CD4-positive, alpha-beta T cell (primary cell): Measurements from ENCODE around the gene ZC3H13. TPM values are rescaled to one million over a fixed set of nuclear protein-coding genes. Genes with fewer than 3 reads are reported as not detected.

ENCODE experiments used
- ATAC-seq: fragments of 200-7000 bp; cut with Tn5 transposase; one replicate; pipeline ENCODE4 v1.10.0; 2022; ENCODE audit warnings: mild to moderate bottlenecking; ENCODE audit not compliant: poor library complexity
- CTCF ChIA-PET: fragments of 350-600 bp; sonication (Branson Sonifier 250); formaldehyde crosslinking; loops from one replicate; lab custom pipeline; 2021; ENCODE audit warnings: antibody characterized with exemption, inconsistent platforms; lab: Charles Lee
- POLR2A ChIA-PET: fragments of 350-600 bp; sonication (Branson Sonifier 250); formaldehyde crosslinking; loops from one replicate; lab custom pipeline; 2021; ENCODE audit warnings: antibody characterized with exemption, inconsistent platforms; lab: Charles Lee
- DNase-seq, 14 experiments: peaks; one replicate each; pipeline ENCODE4 v3.0.0-alpha.2; 2013 to 2020; ENCODE audit warnings: mixed read lengths in 2 of 14
- H3K27ac ChIP-seq, 2 donors: one replicate each; pipeline versions ENCODE4 v1.5.1 to v1.7.0; 2013; ENCODE audit warnings: low read length in 2 of 2, low read depth in 1 of 2, mild to moderate bottlenecking in 1 of 2
- H3K27me3 ChIP-seq, 2 experiments: 1 replicate in 1 of 2; 2 replicates in 1 of 2; pipeline versions ENCODE4 v1.6.1 to v1.7.0; 2013; ENCODE audit warnings: low read length in 2 of 2, control low read depth in 1 of 2, mild to moderate bottlenecking in 1 of 2, moderate library complexity in 1 of 2; ENCODE audit not compliant: insufficient read depth in 2 of 2, control insufficient read depth in 1 of 2
- H3K36me3 ChIP-seq: one replicate; pipeline ENCODE4 v1.6.1; 2013; ENCODE audit warnings: low read length, control low read depth; ENCODE audit not compliant: insufficient read depth
- H3K4me1 ChIP-seq: one replicate; pipeline ENCODE4 v1.6.1; 2013; ENCODE audit warnings: low read length, control low read depth; ENCODE audit not compliant: insufficient read depth
- H3K4me3 ChIP-seq: one replicate; pipeline ENCODE4 v1.5.1; 2013; ENCODE audit warnings: mild to moderate bottlenecking, low read length, moderate library complexity
- H3K9me3 ChIP-seq, 2 experiments: 1 replicate in 1 of 2; 2 replicates in 1 of 2; pipeline versions ENCODE4 v1.6.1 to v1.7.0; 2013; ENCODE audit warnings: low read length in 2 of 2, mild to moderate bottlenecking in 2 of 2, control low read depth in 1 of 2, moderate library complexity in 1 of 2; ENCODE audit not compliant: control insufficient read depth in 1 of 2, insufficient read depth in 1 of 2
- H3K27ac Mint-ChIP-seq: one replicate; pipeline ENCODE4 v1.8.0; 2020; ENCODE audit warnings: mixed read lengths
- H3K27me3 Mint-ChIP-seq: one replicate; pipeline ENCODE4 v1.8.0; 2021; ENCODE audit warnings: mixed read lengths
- H3K36me3 Mint-ChIP-seq: one replicate; pipeline ENCODE4 v1.8.0; 2021; ENCODE audit warnings: low read depth, mixed read lengths
- H3K4me1 Mint-ChIP-seq: one replicate; pipeline ENCODE4 v1.8.0; 2021; ENCODE audit warnings: low read depth, mixed read lengths
- H3K4me3 Mint-ChIP-seq: one replicate; pipeline ENCODE4 v1.8.0; 2020; ENCODE audit warnings: mild to moderate bottlenecking, mixed read lengths
- H3K9me3 Mint-ChIP-seq: one replicate; pipeline ENCODE4 v1.8.0; 2020; ENCODE audit warnings: mixed read lengths
- CTCF ChIP-seq: fragments of 200-600 bp; IDR thresholded peaks from one replicate; pipeline ENCODE4 v1.8.0; 2022; ENCODE audit warnings: antibody characterized with exemption, mild to moderate bottlenecking
- intact Hi-C, 2 experiments: fragments of 100-400 bp; cut with DNase I in 1 of 2; cut with micrococcal nuclease in 1 of 2; formaldehyde crosslinking; loops; one replicate each; pipeline versions ENCODE4 v1.15.1 to v1.9.0; 2023 to 2025; cut with DNase I, micrococcal nuclease
- total RNA-seq, 174 experiments: library from RNA in 2 of 174; stranded (reverse) in 2 of 174; gene quantifications; one replicate each; pipeline ENCODE4 v1.2.3 and lab custom pipeline; 2021 to 2026

Gene ZC3H13
- total RNA-seq, 2 experiments from 2014 or later = 36.5 to 43.8 TPM

- Mint-ChIP-seq H3K4me3 (no peak overlapping the region), H3K27me3 (peaks cover 10% of the 10 kb centered on the region), H3K4me1 (no peaks in the 10 kb centered on the region), H3K9me3 (no peaks in the 10 kb centered on the region), H3K27ac (no peak overlapping the region), H3K36me3 (no peaks in the 10 kb centered on the region)
- H3K27me3 ChIP-seq = no peaks in the 10 kb centered on the region
- H3K4me3 ChIP-seq = no peak overlapping the region
- H3K9me3 ChIP-seq = no peaks in the 10 kb centered on the region
- no peak for ATAC-seq
- no peak overlapping the region for H3K27ac ChIP-seq
- ChIA-PET POLR2A (no interaction called here), CTCF (interaction anchor here (1.0 kb wide), 1 partner anchor 13 kb away, joined by 3 read pairs; no protein-coding TSS in a partner anchor)
- intact Hi-C loops = no loop called here
- TF ChIP-seq CTCF = no peak
- H3K4me1 ChIP-seq = no peaks in the 10 kb centered on the region
- DNase-seq = no peak
- H3K36me3 ChIP-seq = no peaks in the 10 kb centered on the region
Measured at GRCh38 chr13:46087481-46087880, 34.9 kb upstream of the ZC3H13 start.

- no peaks in the 10 kb centered on the region for H3K36me3 Mint-ChIP-seq
- ATAC-seq = no peak
- peaks cover 10% of the 10 kb centered on the region for H3K27me3 Mint-ChIP-seq
- no peaks in the 10 kb centered on the region for H3K27me3 ChIP-seq
- TF ChIP-seq CTCF = no peak
- CTCF ChIA-PET = no interaction called here
- no peaks in the 10 kb centered on the region for H3K9me3 Mint-ChIP-seq
- no peak overlapping the region for H3K27ac ChIP-seq
- no peaks in the 10 kb centered on the region for H3K4me1 Mint-ChIP-seq
- H3K36me3 ChIP-seq = no peaks in the 10 kb centered on the region
- no peaks in the 10 kb centered on the region for H3K9me3 ChIP-seq
- no peaks in the 10 kb centered on the region for H3K4me1 ChIP-seq
- DNase-seq = no peak
- H3K4me3 ChIP-seq = no peak overlapping the region
- intact Hi-C loops = no loop called here
- no peak overlapping the region for H3K4me3 Mint-ChIP-seq
- no peak overlapping the region for H3K27ac Mint-ChIP-seq
- POLR2A ChIA-PET = no interaction called here
Measured at GRCh38 chr13:46086985-46087384, 34.4 kb upstream of the ZC3H13 start.

GRCh38 chr13:46086421-46086922 lies 33.9 kb upstream of the ZC3H13 start:
- ATAC-seq (no peak), DNase-seq (no peak)
- H3K27ac Mint-ChIP-seq = no peak overlapping the region
- CTCF ChIA-PET = no interaction called here
- no peaks in the 10 kb centered on the region for H3K9me3 ChIP-seq
- TF ChIP-seq CTCF = no peak
- H3K36me3 Mint-ChIP-seq = no peaks in the 10 kb centered on the region
- no peak overlapping the region for H3K4me3 ChIP-seq
- H3K4me1 Mint-ChIP-seq = no peaks in the 10 kb centered on the region
- POLR2A ChIA-PET = no interaction called here
- no peaks in the 10 kb centered on the region for H3K4me1 ChIP-seq
- H3K36me3 ChIP-seq = no peaks in the 10 kb centered on the region
- intact Hi-C loops = no loop called here
- no peaks in the 10 kb centered on the region for H3K27me3 ChIP-seq
- no peak overlapping the region for H3K4me3 Mint-ChIP-seq
- peaks cover 10% of the 10 kb centered on the region for H3K27me3 Mint-ChIP-seq
- no peaks in the 10 kb centered on the region for H3K9me3 Mint-ChIP-seq
- no peak overlapping the region for H3K27ac ChIP-seq
